Stimulated activated CD8-positive, alpha-beta memory T cell treated with anti-CD3 and anti-CD28 coated beads, Interleukin-15, amount 100 ng/mL, for 4 hours (primary cell): ENCODE data around the gene ZNF684.
"Not testable (repeated sequence)": the region's sequence is repeated elsewhere in the genome, so short reads cannot be mapped to it uniquely, and the experiment has no call there.

Experiments used
- DNase-seq, 2 donors: peaks; one replicate each; pipeline ENCODE4 v3.0.0-alpha.2; 2020; ENCODE audit warnings: low read depth in 2 of 2

ZNF684 gene

GRCh38 chr1:40574805-40575204 is 43.4 kb downstream of the ZNF684 start:
- DNase-seq, result not testable (repeated sequence)

- DNase-seq, result no peak
These were observed 43.9 kb downstream of the ZNF684 start for GRCh38 chr1:40575336-40575735.

- DNase-seq, result no peak
These were observed 50.7 kb downstream of the ZNF684 start for GRCh38 chr1:40582116-40582515.

- no peak for DNase-seq
These were observed 52.5 kb downstream of the ZNF684 start for GRCh38 chr1:40583980-40584379.

DNA sequence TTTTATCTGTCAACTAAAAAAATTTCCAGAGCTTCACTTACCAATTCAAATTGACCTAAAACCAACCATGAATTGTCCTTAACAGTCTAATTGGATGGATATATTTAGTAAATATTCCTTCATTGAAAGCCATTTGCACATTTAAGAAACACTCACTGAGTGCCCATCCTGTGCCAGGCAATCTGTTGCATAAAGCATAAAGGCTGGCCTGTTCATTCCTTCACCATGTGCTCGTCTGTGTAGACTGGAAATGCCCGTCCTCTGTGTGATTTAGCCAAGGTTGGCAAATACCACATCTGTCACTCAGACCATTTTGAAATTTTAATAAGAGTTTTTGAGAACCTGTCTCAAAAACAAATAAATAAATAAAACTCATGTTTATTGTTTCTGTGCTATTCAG is 57.1 kb downstream of the ZNF684 start:
- DNase-seq, result no peak

GRCh38 chr1:40592107-40592803 is 60.8 kb downstream of the ZNF684 start:
- no peak for DNase-seq

DNA sequence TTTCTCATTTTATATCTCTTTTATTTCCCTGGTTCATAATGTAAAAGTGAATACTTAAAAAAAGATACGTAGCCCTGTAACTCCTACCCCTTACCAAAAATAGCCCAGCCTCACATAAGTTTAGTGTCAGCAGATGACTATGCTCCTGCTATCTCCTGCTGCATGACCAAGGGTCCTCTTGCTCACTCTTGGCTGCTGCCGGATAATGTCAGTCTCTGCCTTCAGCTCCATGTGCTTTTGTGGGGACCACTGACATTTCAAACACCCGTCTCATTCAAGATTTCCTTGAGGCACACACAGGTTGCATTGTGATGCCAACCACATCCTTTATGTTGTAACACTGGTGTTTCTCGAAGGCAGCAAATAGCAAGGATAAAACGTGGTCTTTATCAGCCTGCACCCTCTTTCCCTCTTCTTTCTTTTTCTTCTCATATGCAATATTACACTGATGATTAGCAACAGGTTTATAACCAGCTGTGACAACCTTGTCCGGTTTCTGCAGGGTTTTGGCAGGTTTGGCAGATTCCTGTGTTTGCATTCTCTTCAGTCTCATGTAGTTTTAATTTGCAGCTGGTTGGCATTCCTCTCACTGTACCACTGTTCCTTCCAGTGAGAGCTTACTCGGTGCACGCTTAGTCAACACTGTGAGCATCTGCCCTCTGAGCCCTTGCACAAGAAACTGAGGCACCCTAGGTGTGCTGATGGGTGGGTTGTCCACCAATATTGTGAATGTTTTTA is 62.2 kb downstream of the ZNF684 start:
- DNase-seq, result no peak

GRCh38 chr1:40594187-40594531 is 62.7 kb downstream of the ZNF684 start:
- DNase-seq, result no peak

- DNase-seq, result no peak
These were observed 64.2 kb downstream of the ZNF684 start for GRCh38 chr1:40595623-40596022.
